ENCODE measurements around the gene E2F2. TPM values are rescaled to one million over a fixed set of nuclear protein-coding genes. Genes with fewer than 3 reads are reported as not detected.

E2F2 gene
- total and polyA plus RNA-seq, 2 experiments from 2014 or later, result 0.78 to 3.4 TPM

DNA sequence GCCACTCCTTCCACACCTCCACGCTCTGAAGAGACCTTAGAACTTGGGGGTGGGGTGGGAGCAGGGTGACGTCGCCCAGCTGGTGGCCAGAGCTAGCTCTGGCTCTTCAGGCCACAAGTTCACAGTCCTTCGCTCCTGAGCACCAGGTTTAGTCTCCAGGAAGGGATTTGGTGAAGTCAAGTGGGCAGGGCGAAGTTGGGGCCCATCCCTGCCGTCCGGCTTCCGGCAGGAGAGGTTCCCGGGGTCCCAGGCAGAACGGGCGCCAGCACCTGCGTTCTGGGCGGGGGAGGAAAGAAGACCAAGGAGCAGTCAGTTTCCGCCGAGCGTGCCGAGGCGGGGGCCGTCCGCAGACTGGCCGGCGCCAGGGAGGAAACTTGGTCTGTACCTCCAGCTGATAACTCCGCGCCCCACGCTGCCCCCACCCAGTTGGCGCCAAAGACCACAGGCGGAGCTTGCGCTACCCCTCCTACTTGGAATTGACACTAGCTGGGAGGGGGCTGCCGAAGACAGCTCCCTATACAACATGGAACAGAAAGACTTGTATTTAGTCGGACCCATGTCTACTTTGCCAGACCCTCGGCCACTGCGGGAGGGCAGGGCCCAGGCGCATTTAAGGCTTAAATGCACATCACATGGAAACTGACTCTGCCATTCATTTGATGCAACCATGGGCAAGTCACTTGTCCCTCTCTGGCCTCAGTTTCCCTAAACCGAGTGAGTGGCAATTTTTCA, 27.3 kb upstream of the E2F2 start:
- H3K79me2 ChIP-seq (replicated peaks; ENCODE audit: insufficient read depth), result peaks cover 19% of the 10 kb centered on the region

DNA sequence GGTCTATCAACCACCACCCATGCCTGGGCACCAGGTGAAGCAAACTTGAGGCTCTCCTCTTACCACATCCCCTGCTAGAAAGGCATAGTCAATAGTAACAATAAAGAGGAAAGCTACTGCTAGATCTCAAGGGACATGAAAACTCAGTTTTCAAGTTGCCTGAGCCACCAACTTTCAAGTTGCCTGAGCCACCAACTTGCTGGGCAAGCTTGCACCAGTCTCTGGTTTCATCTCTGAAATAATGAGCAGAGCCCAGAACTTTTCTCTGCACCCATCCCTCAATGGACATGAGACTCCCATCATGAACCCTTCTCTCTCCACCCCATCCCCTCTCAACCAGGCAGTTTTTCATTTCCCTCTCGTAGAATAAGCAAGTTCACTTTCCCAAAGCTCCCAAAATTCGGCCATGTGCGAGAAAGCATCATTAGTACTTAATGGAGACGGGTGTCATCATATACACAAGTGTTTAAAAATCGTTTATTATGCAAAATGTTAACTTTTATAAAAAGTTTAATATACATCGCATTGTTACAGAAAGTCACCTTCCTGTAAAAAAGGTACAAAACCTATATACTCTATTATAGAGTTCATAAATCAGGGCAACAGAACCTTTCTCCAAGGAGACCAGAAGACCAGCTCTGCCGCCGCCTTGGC, 26.6 kb upstream of the E2F2 start:
- Mint-ChIP-seq H3K27me3 (ENCODE audit: insufficient read depth, low read depth, poor library complexity) (peaks cover 30% of the 10 kb centered on the region), H3K36me3 (ENCODE audit: low read depth) (peaks cover 25% of the 10 kb centered on the region), H3K4me1 (peaks cover 72% of the 10 kb centered on the region), H3K4me3 (peak overlapping the region; percentile 86), H3K27ac (peak overlapping the region; percentile 97), H3K9me3 (no peaks in the 10 kb centered on the region; the same call in 2 of the 3 replicates)
- H3F3A ChIP-seq (replicated peaks; ENCODE audit: low read depth), result peaks cover 31% of the 10 kb centered on the region
- peak overlapping the region; percentile 87 for H3K27ac ChIP-seq (ENCODE audit: low read depth)
- H3K36me3 ChIP-seq (ENCODE audit: insufficient read depth), result peaks cover 4% of the 10 kb centered on the region; the same call in 1 of the 2 replicates
- DNase-seq (ENCODE audit: low spot score) (no peak), ATAC-seq (no peak)
- no peak overlapping the region for H2AFZ ChIP-seq
- peaks cover 50% of the 10 kb centered on the region for H3K4me1 ChIP-seq (ENCODE audit: insufficient read depth)
- no peaks in the 10 kb centered on the region for H3K9me2 ChIP-seq (ENCODE audit: insufficient read depth)
- peak overlapping the region; percentile 93 for H3K4me2 ChIP-seq
- H3K27me3 ChIP-seq (ENCODE audit: insufficient read depth), result peaks cover 52% of the 10 kb centered on the region
- peaks cover 5% of the 10 kb centered on the region for H4K20me1 ChIP-seq (replicated peaks; ENCODE audit: insufficient read depth)
- TF ChIP-seq EZH2phosphoT487 (IDR thresholded peaks at IDR 0.05; ENCODE audit: unreplicated experiment), result no peak
- no peak for TF ChIP-seq ZNF114 (CRISPR knock-in tag; IDR thresholded peaks at IDR 0.05)
- TF ChIP-seq, protein P1, sequence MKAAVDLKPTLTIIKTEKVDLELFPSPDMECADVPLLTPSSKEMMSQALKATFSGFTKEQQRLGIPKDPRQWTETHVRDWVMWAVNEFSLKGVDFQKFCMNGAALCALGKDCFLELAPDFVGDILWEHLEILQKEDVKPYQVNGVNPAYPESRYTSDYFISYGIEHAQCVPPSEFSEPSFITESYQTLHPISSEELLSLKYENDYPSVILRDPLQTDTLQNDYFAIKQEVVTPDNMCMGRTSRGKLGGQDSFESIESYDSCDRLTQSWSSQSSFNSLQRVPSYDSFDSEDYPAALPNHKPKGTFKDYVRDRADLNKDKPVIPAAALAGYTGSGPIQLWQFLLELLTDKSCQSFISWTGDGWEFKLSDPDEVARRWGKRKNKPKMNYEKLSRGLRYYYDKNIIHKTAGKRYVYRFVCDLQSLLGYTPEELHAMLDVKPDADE (IDR thresholded peaks at IDR 0.05), result no peak
- TF ChIP-seq NANOG (IDR thresholded peaks at IDR 0.05; ENCODE audit: borderline replicate concordance), result no peak
- peak overlapping the region; percentile 87 for H3K4me3 ChIP-seq
- H3K79me2 ChIP-seq (replicated peaks; ENCODE audit: insufficient read depth), result peaks cover 19% of the 10 kb centered on the region

More for the DNA sequence above, 27.3 kb upstream of the E2F2 start:
- DNase-seq (ENCODE audit: low spot score), result peak; percentile 66
- H3K27ac ChIP-seq (ENCODE audit: low read depth), result no peak overlapping the region
- H3K4me3 ChIP-seq, result peak overlapping the region; percentile 87
- peaks cover 56% of the 10 kb centered on the region for H3K4me1 ChIP-seq (ENCODE audit: insufficient read depth)
- Mint-ChIP-seq H3K27me3 (ENCODE audit: insufficient read depth, low read depth, poor library complexity) (peaks cover 25% of the 10 kb centered on the region), H3K4me3 (peak overlapping the region; percentile 86), H3K9me3 (no peaks in the 10 kb centered on the region; the same call in 2 of the 3 replicates), H3K36me3 (ENCODE audit: low read depth) (peaks cover 25% of the 10 kb centered on the region), H3K4me1 (peaks cover 73% of the 10 kb centered on the region), H3K27ac (peak overlapping the region; percentile 95)
- H3F3A ChIP-seq (replicated peaks; ENCODE audit: low read depth), result peaks cover 31% of the 10 kb centered on the region
- H4K20me1 ChIP-seq (replicated peaks; ENCODE audit: insufficient read depth), result peaks cover 5% of the 10 kb centered on the region
- no peak for TF ChIP-seq JUNB (IDR thresholded peaks at IDR 0.05; ENCODE audit: unreplicated experiment)
- peak; percentile 63 for TF ChIP-seq POLR2AphosphoS5 (IDR thresholded peaks at IDR 0.05; ENCODE audit: low read depth)
- TF ChIP-seq, protein P1 (IDR thresholded peaks at IDR 0.05), result peak; percentile 47
- no peak overlapping the region for H2AFZ ChIP-seq
- peaks cover 48% of the 10 kb centered on the region for H3K27me3 ChIP-seq (ENCODE audit: insufficient read depth)
- H3K36me3 ChIP-seq (ENCODE audit: insufficient read depth), result peaks cover 4% of the 10 kb centered on the region; the same call in 1 of the 2 replicates
- no peaks in the 10 kb centered on the region for H3K9me2 ChIP-seq (ENCODE audit: insufficient read depth)
- peak overlapping the region; percentile 93 for H3K4me2 ChIP-seq
- no peak for ATAC-seq

All from GM23338 (cell line).